T1000 (cell line): ENCODE data around the gene AWAT2.

ENCODE experiments used
- DNase-seq: peaks from one replicate; lab custom pipeline; 2025; ENCODE audit warnings: mixed read lengths; lab: John Stamatoyannopoulos, UW

Gene AWAT2

DNA sequence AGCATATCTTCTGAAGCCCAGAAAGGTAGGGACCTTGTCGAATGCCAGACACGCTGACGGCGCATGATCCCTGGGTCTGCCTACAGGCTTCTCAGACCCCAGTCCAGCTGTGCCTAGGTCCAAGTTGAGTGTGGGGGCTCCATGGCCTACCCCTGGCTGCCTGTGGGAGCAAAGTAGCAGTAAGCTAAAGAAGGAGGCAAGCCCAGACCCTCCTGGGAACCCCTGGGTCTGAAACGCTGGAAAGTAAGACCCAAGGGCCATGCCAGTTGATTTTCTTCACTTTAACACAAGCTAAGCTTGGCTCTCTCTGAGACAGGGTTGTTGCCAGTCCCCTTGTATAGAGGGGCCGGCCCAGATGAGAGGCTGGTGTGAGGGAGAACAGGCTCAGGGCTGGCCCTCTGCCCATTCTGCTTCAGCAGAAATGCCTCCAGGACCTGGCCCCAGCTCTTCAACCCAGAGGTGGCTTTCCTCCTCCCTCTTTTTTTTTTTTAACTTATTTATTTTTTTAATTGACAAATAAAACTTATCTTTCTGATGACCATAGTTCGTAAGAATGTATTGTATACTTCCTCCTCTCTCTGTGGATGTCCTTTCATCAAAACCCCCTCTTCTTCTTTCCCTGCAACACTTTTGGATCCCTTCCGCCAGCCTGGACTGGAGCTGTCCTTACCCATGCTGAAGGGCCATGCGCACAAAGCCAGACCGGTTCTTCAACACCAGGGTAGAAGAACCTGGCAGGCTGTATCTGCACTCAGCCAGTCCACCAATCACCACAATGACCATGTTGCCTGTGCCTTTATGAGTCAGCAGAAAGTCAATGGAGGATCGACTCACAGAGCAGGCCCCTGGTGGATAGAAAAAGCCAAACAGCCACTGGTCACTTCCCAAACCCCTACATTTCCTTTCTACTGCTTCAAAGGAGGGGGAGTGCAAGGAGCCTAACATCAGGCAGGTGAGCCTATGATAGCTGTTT, 7.1 kb downstream of the AWAT2 start:
- DNase-seq = no peak

DNA sequence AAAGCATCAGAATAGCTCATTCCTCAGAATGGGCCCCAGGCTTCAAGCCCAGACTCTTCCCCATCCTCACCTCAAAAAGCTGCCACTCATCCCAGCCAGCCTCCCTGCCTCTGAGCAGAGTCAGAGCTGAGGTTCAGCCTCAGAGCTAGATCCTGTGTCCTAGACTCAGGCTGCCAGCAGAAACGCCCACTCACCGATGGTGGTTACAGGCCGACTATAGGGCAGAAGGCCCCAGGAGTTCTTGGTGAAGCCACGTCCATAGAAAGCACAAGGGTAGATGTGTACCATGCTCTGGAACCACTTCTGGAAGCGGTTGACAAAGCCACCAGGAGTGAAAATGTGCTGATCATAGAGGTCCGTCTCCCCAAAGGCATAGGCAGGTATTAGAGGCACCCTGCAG, 7.7 kb downstream of the AWAT2 start:
- no peak for DNase-seq

DNA sequence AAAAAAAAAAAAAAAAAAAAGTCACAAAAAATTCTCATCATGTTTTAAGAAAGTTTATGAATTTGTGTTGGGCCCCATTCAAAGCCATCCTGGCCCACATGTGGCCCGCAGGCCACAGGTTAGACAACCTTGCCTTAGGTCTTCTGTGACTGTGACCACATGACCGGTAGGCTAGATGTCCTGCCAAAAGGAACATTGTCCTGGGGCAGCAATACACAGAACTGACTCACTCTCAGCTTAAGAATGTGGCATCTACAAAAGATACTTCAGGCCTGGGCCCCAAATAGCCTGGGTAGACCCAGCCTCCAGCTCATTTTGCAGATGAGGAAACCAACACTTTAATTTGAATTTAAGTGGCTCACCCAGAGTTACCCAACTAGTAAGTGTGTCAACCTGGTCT, 10.0 kb downstream of the AWAT2 start:
- no peak for DNase-seq

DNA sequence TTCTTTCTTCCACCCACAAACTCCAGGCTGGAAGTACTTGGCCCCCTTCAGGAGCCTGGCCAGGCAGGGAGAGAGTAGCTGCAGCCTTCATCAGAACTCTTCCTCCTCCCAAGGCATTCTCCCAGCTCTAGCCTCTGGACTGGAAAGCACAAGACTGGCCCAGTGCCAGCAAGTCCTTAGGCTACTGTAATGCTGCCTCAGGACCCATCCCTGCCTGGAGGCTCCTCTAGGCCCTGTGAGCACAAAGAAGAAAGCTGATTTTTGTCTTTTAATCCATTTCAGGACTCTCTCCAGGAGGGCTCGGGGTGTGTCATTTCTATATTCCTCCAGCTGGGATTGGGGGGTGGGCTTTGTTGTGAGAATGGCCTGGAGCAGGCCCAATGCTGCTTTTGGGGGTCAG, 10.8 kb downstream of the AWAT2 start:
- no peak for DNase-seq

DNA sequence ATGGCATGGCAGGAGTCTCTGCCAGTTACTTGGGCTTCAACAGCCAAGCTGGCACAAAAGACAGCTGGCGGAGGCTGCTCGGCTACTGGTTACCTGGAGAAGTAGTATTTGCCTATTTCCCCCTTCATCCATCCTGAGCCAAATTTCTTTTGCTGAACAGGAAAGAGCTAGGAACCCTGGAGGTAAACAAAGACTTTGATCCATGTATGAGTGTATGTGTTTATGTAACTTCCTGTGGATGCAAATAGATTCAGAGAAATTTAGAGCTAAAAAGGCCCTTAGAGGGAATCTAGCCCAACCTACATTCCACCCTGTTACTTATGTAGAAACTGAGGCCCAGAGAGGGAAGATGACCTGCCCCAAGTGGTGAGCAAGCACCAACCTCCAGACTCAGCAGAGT, 11.2 kb downstream of the AWAT2 start:
- no peak for DNase-seq

DNA sequence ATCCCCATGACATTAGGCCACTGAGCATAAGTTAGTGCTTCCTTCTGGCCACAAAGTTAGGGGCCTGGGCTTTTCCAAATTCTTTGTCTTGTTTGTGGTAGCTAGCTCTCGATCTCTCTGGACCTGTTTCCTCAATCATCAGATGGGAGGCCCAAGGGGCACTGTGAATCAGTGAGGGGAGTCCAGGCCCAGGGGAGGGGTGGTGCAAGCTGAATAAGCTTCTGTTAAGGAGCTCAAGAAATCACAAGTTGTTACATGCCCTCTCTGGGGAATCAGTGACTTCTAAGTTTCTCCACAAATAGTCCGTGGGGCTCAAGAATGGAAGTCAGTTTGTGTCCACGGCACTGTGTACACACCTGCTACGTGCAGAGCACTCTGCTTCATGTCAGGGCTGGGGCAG, 15.1 kb downstream of the AWAT2 start:
- no peak for DNase-seq

DNA sequence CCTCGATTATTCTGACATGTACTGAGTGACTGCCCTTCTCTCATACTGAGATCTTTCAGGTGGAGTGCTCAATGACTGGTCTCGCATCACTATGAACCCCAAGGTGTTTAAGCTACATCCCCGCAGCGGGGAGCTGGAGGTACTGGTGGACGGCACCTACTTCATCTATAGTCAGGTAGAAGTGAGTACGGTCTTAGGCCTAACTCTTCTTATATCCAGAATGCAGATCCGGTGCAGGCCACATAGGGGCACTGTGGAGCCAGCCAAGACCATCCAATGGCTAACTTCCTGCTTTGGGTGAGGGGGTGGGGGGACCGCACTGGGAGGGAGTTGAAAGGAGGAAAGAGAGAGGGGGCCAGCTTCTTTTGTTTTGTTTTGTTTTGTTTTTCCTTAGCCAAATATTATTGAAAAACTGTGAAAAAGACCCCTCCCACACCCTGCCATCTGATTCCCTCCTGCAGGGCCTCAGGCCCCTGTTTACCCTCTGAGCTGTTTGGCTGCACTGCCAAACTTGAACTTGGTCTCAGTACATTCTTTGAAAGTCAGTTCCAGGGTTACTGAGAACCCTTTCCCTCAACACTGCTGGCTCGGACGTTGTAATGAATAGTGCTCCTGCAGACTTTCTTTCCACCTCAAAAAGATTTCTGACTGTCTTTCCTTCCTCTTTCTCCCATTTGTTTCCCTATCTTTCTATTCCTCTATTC, 16.2 kb downstream of the AWAT2 start:
- DNase-seq = no peak

DNA sequence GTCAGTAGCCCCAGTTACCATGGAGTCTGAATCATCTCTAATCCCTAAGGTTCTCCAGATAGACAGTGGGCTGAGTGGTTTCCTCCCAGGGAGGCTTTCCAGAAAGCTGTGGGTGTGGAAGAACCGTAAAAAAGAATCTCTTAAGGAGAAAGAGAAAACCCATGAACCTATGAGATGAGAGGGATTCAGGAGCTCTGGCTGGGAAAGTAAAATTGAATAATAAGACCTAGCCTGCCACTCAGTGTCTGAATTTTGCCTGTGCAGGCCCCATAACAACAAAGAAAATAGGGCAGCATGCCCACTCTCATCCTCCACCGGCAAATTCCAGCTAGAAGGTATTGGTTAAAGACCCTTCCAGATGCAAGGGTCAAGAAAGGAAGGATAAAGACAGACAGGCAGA, 16.9 kb downstream of the AWAT2 start:
- DNase-seq = no peak

DNA sequence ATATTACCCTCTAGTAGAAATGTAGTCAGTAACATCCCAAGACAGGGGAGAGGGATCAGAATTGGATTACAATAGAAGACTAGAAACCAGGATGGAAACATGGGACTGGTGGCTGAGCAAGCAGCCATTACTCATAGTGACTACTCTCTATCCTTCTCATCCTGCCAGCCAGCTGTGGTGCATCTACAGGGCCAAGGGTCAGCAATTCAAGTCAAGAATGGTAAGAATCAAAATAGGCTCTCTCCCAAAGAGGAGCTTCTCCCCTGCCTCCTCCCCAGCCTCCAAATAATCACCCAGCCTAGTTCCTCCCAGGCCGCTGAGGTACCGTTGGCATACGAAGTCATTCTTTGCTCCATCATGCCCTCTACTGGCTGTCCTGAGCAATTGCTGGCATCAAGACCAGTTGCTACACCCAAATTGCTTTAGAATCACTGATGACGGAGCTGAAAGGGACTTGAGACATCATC, 19.4 kb downstream of the AWAT2 start:
- no peak for DNase-seq

DNA sequence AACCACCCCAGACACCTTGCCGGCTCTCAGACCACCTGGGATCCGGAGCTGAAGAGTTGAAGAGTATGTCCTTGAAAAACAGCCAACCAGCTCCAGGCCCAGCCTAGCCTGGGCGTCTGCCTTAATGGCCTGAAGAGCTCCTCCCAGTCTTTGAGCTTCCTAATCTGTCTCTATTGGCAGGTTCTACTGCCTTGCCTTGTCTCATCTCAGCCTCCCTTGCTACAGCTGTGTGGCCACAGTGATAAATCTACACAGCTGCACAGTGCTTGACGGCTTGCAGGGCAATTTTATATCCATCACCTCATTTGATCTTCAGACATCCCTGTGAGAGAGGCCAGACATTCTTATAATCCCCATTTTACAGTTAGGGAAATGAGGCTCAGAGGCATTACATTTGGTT, 19.9 kb downstream of the AWAT2 start:
- no peak for DNase-seq

DNA sequence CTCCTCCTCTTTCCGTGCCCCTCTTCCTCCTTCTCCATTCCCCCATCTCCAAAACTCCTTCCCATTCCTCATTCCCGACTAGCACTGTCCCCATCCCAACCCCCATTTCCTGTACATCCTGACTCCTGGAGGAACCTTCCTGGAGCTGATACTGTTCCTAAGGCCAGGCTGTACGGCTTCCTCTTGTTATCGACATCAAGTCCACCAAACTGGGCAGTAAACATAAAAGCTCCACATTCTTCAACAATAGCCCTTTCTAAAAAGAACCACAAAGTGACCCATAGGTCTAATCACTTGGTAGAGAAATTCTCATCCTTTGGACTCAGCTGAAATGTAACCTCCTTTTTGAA, 22.9 kb downstream of the AWAT2 start:
- no peak for DNase-seq

DNA sequence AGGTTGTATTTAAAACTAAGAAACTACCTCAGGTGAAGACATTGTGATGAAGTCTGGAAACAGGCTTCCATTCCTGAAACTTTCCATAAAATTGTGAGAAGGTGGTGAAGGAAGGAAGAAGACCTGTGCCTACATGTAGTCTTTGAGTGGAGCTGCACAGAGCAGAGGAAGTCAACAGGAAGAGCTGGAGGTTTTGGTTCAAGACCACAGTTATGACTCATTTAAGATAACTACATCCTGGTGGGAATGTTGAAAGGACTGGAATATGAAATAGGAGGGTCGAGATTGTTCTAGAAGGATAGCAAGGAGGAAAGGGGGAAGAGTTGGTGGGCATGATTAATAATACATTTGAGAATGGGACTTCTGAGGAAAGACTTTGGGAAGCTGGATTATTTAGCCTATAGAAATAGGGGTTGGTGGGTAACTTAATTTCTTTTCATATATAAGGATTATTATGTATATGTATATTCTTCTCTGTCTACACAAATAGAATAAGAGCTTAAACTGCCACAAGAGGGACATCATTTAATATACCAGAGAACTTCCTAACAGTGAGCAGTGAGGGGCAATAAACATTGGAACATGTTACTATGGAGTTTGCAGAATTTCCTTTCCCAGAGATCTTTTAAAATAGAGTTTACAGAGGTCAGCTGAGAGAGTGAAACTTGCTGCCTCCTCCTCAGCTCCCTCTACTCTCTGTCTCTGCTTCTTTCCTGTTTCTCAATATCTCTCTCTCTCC, 23.5 kb downstream of the AWAT2 start:
- no peak for DNase-seq

DNA sequence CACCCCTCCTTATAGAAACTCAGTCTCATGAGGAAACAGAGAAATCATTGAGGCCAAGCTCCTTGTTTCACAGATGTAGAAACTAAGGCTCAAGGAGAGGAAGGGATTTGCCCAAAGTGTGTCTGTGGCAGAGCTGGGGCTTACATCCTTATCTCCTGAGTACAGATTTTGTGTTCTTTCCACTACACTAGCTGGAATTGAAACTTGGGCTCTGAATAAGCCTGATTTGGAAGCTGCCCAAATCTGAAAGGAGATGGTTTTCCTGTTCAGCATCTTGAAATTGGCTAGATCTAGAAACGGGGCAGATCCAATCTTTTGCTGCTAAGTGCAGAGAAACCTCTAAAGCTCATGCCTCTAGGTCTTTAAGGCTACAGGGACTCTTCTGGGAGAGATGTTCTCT, 24.3 kb downstream of the AWAT2 start:
- no peak for DNase-seq

DNA sequence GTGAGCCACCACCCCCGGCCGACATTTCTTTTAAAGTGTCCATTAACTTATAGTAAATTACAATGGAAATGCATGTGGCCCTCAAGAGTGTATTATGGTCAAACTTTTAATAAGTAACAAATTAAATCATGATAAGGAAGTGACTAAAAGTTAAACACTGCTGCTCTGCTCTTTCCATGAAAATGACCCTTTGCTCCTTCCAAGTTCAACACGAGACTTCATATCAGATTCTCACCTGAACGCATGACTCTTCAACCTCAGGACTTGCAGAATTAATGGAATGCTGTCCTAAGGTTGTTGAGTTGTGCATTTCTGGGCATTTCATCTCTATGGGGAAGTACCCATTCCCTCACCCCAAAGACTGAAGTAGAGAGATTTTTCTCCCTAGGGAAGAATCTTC, 27.1 kb downstream of the AWAT2 start:
- DNase-seq = no peak

DNA sequence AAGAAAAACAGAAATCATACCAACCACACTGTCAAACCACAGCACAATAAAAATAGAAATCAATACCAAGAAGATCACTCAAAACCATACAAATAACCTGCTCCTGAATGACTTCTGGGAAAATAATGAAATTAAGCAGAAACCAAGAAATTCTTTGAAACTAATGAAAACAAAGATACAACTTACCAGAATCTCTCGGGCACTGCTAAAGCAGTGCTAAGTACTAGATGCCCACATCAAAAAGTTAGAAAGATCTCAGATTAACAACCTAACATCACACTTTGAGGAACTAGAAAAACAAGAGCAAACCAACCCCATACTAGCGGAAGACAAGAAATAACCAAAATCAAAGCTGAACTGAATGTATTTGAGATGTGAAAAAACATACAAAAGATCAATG, 33.2 kb downstream of the AWAT2 start:
- no peak for DNase-seq

DNA sequence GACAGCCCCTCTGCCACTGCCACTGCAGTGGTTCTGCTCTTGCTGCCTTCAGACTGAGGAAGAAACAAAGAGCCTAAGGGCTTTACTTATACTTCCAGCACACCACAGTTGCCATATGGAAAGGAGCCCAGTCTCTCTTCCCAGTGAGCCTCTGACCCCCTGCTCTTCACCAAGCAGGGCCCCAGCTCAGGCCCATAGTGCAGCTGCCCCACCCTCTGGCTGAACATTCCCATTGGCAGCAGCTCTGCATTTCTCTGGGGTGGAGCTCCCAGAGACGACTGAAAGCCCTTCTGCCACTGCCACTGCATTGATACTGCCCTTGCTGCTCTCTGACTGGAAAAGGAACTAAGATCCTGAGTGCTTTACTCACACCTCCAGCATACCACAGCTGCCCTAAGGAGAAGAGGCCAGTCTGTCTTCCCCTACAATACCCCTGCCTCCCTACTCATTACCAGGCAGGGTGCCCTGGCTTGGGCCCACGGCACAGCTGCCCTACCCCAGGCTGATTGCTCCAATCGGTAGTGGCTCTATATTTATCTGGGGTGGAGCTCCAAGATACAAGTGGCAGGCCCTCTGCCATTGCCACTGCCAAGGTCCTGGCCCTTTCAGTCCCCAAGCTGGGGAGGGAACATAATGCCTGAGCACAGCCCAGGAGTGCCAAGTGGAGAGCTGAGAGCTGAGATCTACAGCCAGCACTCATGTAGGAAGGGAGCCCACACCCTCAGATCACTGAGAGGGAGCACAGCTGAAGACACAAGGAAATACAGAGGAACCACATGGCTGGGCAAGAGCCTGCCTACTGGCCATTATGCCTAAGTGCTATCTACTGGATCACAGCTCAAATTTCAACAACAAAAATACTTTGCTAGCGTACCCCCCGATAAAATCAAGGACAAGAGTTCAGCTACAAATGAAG, 36.0 kb downstream of the AWAT2 start:
- no peak for DNase-seq

DNA sequence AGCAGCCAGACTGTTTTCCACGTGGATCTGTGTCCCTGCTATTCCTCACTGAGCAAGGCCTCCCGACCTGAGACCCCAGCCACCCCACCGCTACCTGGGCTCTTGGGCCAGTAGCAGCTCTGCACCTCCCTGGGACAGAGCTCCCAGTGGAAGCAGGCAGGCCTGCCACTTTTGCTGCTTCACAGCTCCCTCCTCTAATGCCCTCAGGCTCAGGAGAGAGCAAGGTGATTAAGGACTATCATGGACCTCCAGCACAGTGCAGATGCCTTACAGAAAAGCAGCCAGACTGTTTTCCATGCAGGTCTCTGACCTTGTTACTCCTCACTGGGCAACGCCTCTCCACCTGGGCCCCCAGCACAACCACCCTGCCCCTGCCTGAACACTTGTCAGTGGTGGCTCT, 37.0 kb downstream of the AWAT2 start:
- no peak for DNase-seq

DNA sequence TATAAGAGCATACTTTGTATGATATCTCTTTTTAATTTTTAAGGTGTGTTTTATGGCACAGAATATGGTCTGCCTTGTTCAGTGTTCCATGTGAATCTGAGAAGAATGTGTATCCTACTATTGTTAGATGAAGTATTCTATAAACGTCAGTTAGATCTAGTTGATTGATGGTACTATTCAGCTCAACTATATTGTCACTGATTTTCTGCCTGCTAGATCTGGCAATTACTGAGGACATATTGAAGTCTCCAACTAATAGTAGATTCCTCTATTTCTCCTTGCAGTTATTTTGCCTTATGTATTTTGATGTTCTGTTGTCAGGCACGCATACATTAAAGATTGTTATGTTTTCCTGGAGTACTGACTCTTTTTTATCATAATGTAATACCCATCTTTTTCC, 39.8 kb downstream of the AWAT2 start:
- DNase-seq = no peak

DNA sequence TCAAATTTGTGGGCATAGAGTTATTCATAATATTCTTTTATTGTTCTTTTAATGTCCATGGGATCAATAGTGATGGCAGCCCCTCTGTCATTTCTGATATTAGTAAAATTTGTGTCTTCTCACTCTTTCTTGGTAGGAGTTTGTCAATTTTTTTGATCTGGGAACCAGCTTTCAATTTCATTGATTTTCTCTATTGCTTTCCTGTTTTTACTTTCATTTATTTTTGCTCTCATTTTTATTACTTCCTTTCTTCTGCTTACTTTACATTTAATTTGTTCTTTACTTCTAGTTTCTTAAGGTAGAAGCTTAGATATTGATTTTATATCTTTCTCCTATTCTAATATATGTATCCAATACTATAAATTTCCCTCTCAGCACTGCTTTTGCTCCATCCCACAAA, 40.7 kb downstream of the AWAT2 start:
- DNase-seq = no peak

DNA sequence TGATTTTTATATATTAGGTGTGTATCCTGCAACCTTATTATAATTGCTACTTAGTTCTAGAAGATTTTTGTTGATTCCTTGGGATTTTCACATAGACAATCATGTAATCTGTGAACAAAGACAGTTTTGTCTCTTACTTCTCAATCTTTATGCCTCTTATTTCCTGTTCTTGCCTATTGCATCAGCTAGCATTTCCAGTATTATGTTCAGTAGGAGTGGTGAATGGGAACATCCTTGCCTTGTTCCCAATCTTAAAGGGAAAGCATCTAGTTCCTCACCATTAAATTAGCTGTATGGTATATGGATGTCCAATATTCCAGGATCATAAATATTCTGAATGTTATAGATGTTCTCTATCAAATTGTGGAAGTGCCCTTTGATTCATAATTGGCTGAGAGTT, 41.8 kb downstream of the AWAT2 start:
- no peak for DNase-seq

DNA sequence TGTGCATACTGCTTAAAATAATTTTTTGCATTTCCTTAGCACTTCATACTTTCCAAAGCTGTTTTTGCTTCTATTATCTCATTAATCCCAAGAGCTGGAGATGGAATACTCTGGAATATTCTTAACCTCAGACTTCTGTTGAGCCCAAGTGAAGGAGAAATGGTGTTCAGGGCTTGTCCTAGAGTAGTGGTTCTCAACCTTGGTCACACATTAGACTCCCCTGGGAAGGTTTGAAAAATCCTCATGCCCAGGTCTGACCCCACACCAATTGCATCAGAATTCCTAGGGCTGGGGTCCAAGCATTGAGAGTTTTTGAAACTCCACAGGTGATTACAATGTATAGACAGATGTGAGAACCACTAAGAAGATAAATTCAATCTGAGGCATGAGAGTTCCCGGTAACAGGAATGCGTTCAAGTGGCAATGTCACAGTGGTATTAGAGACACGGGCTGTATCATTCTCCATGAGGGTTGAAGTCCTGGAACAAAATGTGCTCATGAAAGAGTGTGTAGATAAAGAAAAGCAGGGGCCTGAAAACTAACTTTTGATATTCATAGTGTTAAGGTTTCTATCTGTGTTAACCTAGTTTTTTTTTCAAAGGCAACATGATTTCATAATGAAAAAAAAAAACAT, 47.9 kb downstream of the AWAT2 start:
- DNase-seq = no peak
